SK-N-SH (cell line): ENCODE data around the gene DCST1. TPM values are rescaled to one million over a fixed set of nuclear protein-coding genes. Genes with fewer than 3 reads are reported as not detected.
A peak's percentile ranks its signal among the peaks of the same experiment; 100 is the strongest.

Experiments used
- CTCF ChIA-PET: fragments of 300-600, 350-600 bp; formaldehyde crosslinking; extraction: SDS; loops from one replicate; lab custom pipeline; 2021; lab: Yijun Ruan, JAX
- POLR2A ChIA-PET: fragments of 350-600 bp; sonication (Branson Sonifier 250); formaldehyde crosslinking; extraction: SDS; loops from one replicate; lab custom pipeline; 2020; ENCODE audit warnings: antibody characterized with exemption, inconsistent platforms; lab: Yijun Ruan, JAX
- DNase-seq: peaks from one replicate; pipeline ENCODE4 v3.0.0; 2012
- H2AFZ ChIP-seq: fragments of 200-600 bp; sonication (generic); 2 replicates; pipeline ENCODE4 v1.8.1; 2016; ENCODE audit warnings: antibody characterized with exemption, mild to moderate bottlenecking, low read depth
- H3F3A ChIP-seq: fragments of 200-600 bp; sonication (generic); replicated peaks from 2 replicates; pipeline ENCODE3; 2016; ENCODE audit warnings: antibody characterized with exemption, mild to moderate bottlenecking; ENCODE audit not compliant: insufficient read depth
- H3K27ac ChIP-seq, 2 experiments: fragments of 200-500 bp in 1 of 2; fragments of 200-600 bp in 1 of 2; sonication (Bioruptor generic) in 1 of 2; sonication (generic), shearing (Covaris generic) in 1 of 2; 2 replicates each; pipeline versions ENCODE4 v1.5.1 to v1.6.1; 2014 to 2016; ENCODE audit warnings: low read depth in 2 of 2, inconsistent platforms in 1 of 2, low read length in 1 of 2, mild to moderate bottlenecking in 1 of 2, mixed read lengths in 1 of 2
- H3K27me3 ChIP-seq: fragments of 200-600 bp; sonication (generic), shearing (Covaris generic); 2 replicates; pipeline ENCODE4 v1.6.1; 2016; ENCODE audit warnings: mixed run types; ENCODE audit not compliant: insufficient read depth
- H3K36me3 ChIP-seq, 2 experiments: fragments of 200-500 bp in 1 of 2; fragments of 200-600 bp in 1 of 2; sonication (Bioruptor generic) in 1 of 2; sonication (generic) in 1 of 2; replicated peaks in 1 of 2; 2 replicates each; pipeline versions ENCODE3 to v1.5.1; 2014 to 2016; ENCODE audit warnings: low read length in 1 of 2, mild to moderate bottlenecking in 1 of 2; ENCODE audit not compliant: insufficient read depth in 2 of 2, control insufficient read depth in 1 of 2
- H3K4me1 ChIP-seq, 2 experiments: fragments of 200-500 bp in 1 of 2; fragments of 200-600 bp in 1 of 2; sonication (Bioruptor generic) in 1 of 2; sonication (generic), shearing (Covaris generic) in 1 of 2; 2 replicates each; pipeline versions ENCODE4 v1.5.1 to v1.6.1; 2014 to 2016; ENCODE audit warnings: low read depth in 1 of 2, low read length in 1 of 2, mixed run types in 1 of 2; ENCODE audit not compliant: insufficient read depth in 2 of 2, control insufficient read depth in 1 of 2
- H3K4me2 ChIP-seq: fragments of 200-600 bp; sonication (generic), shearing (Covaris generic); 2 replicates; pipeline ENCODE4 v1.6.1; 2017; ENCODE audit warnings: mixed run types
- H3K4me3 ChIP-seq, 2 experiments: fragments of 200-500 bp in 1 of 2; fragments of 200-600 bp in 1 of 2; sonication (Bioruptor generic) in 1 of 2; sonication (generic), shearing (Covaris generic) in 1 of 2; 2 replicates each; pipeline versions ENCODE4 v1.5.1 to v1.8.1; 2014 to 2016; ENCODE audit warnings: low read depth in 2 of 2, inconsistent platforms in 1 of 2, low read length in 1 of 2, mild to moderate bottlenecking in 1 of 2, mixed read lengths in 1 of 2, moderate library complexity in 1 of 2
- H3K79me2 ChIP-seq: fragments of 200-600 bp; sonication (generic); 2 replicates; pipeline ENCODE4 v1.8.1; 2017; ENCODE audit warnings: mild to moderate bottlenecking; ENCODE audit not compliant: insufficient read depth
- H3K9ac ChIP-seq: fragments of 200-600 bp; sonication (generic); 2 replicates; pipeline ENCODE4 v1.6.1; 2017; ENCODE audit warnings: mixed run types
- H3K9me2 ChIP-seq: fragments of 200-600 bp; sonication (generic); 2 replicates; pipeline ENCODE4 v1.6.1; 2017; ENCODE audit warnings: mixed run types
- H3K9me3 ChIP-seq: fragments of 200-600 bp; sonication (generic); 2 replicates; pipeline ENCODE4 v1.6.1; 2017; ENCODE audit warnings: mixed run types, mild to moderate bottlenecking, moderate library complexity
- H4K20me1 ChIP-seq: fragments of 200-600 bp; sonication (generic); 2 replicates; pipeline ENCODE4 v1.6.1; 2017; ENCODE audit warnings: mild to moderate bottlenecking, mixed run types; ENCODE audit not compliant: insufficient read depth
- CHD2 ChIP-seq: fragments of 150-350 bp; IDR thresholded peaks from 2 replicates; pipeline ENCODE4 v1.6.1; 2018; ENCODE audit warnings: low read length; ENCODE audit not compliant: partially characterized antibody
- EZH2phosphoT487 ChIP-seq: fragments of 200-600 bp; sonication (generic); IDR thresholded peaks from 2 replicates; pipeline ENCODE4 v1.6.1; 2017; ENCODE audit warnings: low read depth, mixed run types, mild to moderate bottlenecking, antibody characterized with exemption, moderate library complexity, borderline replicate concordance
- FOSL2 ChIP-seq: IDR thresholded peaks from 2 replicates; pipeline ENCODE4 v1.4.0; 2012; ENCODE audit warnings: low read depth, mild to moderate bottlenecking, moderate library complexity, borderline replicate concordance
- FOXJ3 ChIP-seq: sonication (generic); formaldehyde crosslinking; IDR thresholded peaks from 2 replicates; pipeline ENCODE4 v1.5.1; 2020; ENCODE audit warnings: mild to moderate bottlenecking, missing genetic modification reagents
- GABPA ChIP-seq: IDR thresholded peaks from 2 replicates; pipeline ENCODE4 v1.4.0; 2012; ENCODE audit warnings: low read depth, mild to moderate bottlenecking
- GATA2 ChIP-seq: sonication (generic); formaldehyde crosslinking; IDR thresholded peaks from 2 replicates; pipeline ENCODE4 v1.5.0; 2020; ENCODE audit warnings: mild to moderate bottlenecking, missing genetic modification reagents
- IRF3 ChIP-seq: fragments of 150-350 bp; IDR thresholded peaks from 2 replicates; pipeline ENCODE4 v1.6.1; 2016; ENCODE audit warnings: mild to moderate bottlenecking, low read depth, low read length
- MXI1 ChIP-seq: IDR thresholded peaks from 2 replicates; pipeline ENCODE4 v1.6.1; 2012; ENCODE audit warnings: mild to moderate bottlenecking, low read depth, low read length, improper control_type of control experiment
- NFIC ChIP-seq: IDR thresholded peaks from 2 replicates; pipeline ENCODE4 v1.4.0; 2012; ENCODE audit warnings: borderline replicate concordance
- NRF1 ChIP-seq: IDR thresholded peaks from 2 replicates; pipeline ENCODE4 v1.6.1; 2012; ENCODE audit warnings: low read depth, mild to moderate bottlenecking, low read length
- POLR2AphosphoS5 ChIP-seq: IDR thresholded peaks from 2 replicates; pipeline ENCODE4 v1.6.1; 2012; ENCODE audit warnings: low read depth, low read length
- RAD21 ChIP-seq: IDR thresholded peaks from 2 replicates; pipeline ENCODE4 v1.6.1; 2012; ENCODE audit warnings: mild to moderate bottlenecking, low read length
- RCOR1 ChIP-seq: fragments of 150-350 bp; IDR thresholded peaks from 2 replicates; pipeline ENCODE4 v1.6.1; 2017; ENCODE audit warnings: antibody characterized with exemption, low read length
- RXRA ChIP-seq: IDR thresholded peaks from 2 replicates; pipeline ENCODE4 v1.4.0; 2012; ENCODE audit warnings: low read depth, mild to moderate bottlenecking, borderline replicate concordance
- SIN3A ChIP-seq: IDR thresholded peaks from 2 replicates; pipeline ENCODE4 v1.6.1; 2012; ENCODE audit warnings: low read depth, mild to moderate bottlenecking, low read length, moderate library complexity, borderline replicate concordance
- SMC3 ChIP-seq: IDR thresholded peaks from 2 replicates; pipeline ENCODE4 v1.6.1; 2012; ENCODE audit warnings: low read depth, low read length, improper control_type of control experiment
- YY1 ChIP-seq: IDR thresholded peaks from 2 replicates; pipeline ENCODE4 v1.4.0; 2012; ENCODE audit warnings: low read depth, mild to moderate bottlenecking
- WGBS: methylation state at CpG from one replicate; pipeline ENCODE4 v1.1.6; 2017; ENCODE audit warnings: low lambda C conversion rate; 5-methylcytosine and 5-hydroxymethylcytosine counted together
- polyA plus RNA-seq, 3 experiments: library from polyadenylated mRNA; depleted of rRNA; stranded (reverse); fragments of >200 nt; gene quantifications; 2 replicates each; pipeline ENCODE4 v1.2.3, GENCODE V29; 2012
- TF ChIP-seq, protein P1 (sequence below): fragments of 150-350 bp; IDR thresholded peaks from 2 replicates; pipeline ENCODE4 v1.6.1; 2017; ENCODE audit warnings: antibody characterized with exemption, low read length, low read depth, borderline replicate concordance
- TF ChIP-seq, protein P2 (sequence below): fragments of 200-600 bp; sonication (generic); IDR thresholded peaks from 2 replicates; pipeline ENCODE4 v1.6.1; 2017; ENCODE audit warnings: antibody characterized with exemption, mild to moderate bottlenecking, moderate library complexity
- TF ChIP-seq, protein P3 (sequence below): IDR thresholded peaks from 2 replicates; pipeline ENCODE4 v1.4.0; 2012; ENCODE audit warnings: low read depth
- TF ChIP-seq, protein P4 (sequence below): IDR thresholded peaks from 2 replicates; pipeline ENCODE4 v1.4.0; 2012; ENCODE audit warnings: low read depth, borderline replicate concordance

Gene DCST1
- polyA plus RNA-seq, 1 of the 3 experiments (the other 2 are of a cell fraction) = not detected

DNA sequence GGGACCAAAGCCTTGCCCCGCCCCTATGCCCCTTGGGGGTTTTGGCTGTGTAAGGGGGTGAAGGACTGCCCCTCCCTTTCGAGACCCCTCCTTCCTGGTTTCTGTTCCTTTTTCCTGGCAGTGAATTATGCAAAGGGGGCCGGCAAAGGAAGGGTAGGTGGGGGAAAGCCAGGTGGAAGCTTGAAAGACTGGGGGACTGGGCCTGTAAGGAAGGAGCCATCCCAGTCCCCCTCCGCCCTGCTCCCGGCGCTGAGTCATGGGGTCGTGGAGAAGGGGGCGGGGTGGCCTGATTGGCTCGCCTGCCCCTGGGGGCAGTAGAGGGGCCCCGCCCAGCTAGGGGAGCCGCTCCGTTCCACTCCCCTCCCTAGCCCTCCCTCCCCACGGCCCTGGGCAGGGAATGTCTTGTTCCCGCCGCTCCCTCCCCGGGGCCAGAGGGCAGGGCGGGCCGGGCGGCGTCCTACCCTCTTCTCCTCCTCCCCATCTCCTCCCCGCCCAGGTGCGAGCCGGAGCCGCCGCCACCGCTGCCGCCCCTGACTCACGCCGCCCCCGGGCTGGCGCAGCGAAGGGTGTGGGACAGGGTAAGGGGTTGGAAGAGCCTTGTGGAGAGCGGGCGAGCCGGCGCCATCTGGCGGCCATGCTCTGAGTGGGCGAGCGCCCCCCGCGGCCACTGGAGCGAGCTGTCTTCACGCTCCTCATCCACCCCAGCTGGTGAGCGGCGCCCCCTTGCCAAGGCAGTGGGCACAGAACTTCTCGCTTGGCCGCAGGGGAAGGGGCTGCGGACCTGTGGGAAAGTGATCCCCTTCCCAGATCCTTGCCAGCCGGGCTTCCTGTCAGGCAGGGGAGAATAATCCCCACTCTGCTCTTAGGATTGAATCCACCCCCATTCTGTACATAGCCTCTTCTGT, 16.3 kb upstream of the DCST1 start (continued):
- TF ChIP-seq, protein P1, sequence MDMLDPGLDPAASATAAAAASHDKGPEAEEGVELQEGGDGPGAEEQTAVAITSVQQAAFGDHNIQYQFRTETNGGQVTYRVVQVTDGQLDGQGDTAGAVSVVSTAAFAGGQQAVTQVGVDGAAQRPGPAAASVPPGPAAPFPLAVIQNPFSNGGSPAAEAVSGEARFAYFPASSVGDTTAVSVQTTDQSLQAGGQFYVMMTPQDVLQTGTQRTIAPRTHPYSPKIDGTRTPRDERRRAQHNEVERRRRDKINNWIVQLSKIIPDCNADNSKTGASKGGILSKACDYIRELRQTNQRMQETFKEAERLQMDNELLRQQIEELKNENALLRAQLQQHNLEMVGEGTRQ = no peak
- TF ChIP-seq FOSL2 (no peak), FOXJ3 (no peak), GATA2 (CRISPR knock-in tag) (no peak), CHD2 (peak; percentile 57), RAD21 (peak; percentile 67), SMC3 (peak; percentile 83), SIN3A (peak; percentile 55; the same call in 1 of the 2 replicates), RCOR1 (peak; percentile 74)
- TF ChIP-seq, protein P2, sequence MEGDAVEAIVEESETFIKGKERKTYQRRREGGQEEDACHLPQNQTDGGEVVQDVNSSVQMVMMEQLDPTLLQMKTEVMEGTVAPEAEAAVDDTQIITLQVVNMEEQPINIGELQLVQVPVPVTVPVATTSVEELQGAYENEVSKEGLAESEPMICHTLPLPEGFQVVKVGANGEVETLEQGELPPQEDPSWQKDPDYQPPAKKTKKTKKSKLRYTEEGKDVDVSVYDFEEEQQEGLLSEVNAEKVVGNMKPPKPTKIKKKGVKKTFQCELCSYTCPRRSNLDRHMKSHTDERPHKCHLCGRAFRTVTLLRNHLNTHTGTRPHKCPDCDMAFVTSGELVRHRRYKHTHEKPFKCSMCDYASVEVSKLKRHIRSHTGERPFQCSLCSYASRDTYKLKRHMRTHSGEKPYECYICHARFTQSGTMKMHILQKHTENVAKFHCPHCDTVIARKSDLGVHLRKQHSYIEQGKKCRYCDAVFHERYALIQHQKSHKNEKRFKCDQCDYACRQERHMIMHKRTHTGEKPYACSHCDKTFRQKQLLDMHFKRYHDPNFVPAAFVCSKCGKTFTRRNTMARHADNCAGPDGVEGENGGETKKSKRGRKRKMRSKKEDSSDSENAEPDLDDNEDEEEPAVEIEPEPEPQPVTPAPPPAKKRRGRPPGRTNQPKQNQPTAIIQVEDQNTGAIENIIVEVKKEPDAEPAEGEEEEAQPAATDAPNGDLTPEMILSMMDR = peak; percentile 86
- TF ChIP-seq, protein P3, sequence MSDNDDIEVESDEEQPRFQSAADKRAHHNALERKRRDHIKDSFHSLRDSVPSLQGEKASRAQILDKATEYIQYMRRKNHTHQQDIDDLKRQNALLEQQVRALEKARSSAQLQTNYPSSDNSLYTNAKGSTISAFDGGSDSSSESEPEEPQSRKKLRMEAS = peak; percentile 61; the same call in 1 of the 2 replicates

DNA sequence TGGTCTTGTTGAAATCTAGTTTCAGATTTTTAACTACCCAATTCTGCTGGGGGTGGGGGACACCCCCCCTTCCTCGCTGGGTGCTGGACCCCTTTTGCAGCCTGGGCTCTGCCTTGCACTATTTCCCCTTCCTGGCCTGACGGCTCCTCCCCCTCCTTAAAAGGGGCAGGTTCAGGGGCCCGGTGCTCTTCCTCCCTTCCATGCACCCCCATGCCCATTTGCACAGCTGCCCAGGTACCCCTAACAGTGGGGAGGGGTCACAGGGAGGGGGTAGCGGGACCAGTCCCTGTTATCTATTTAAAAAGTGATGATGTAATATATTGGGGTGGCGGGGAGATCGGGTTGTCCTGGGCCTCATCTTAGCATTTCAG, 15.7 kb upstream of the DCST1 start:
- H3K9me3 ChIP-seq = no peaks in the 10 kb centered on the region
- WGBS = 72% methylated on average over 4 of the region's 6 CpGs
- CTCF ChIA-PET = interaction anchor here (0.6 to 9.3 kb wide), 40 partner anchors 8 to 462 kb away, joined by 3 to 149 read pairs (median 8); partner anchors contain the start of genes ADAM15, CKS1B, DCST1 and DCST2
- peaks cover 6% of the 10 kb centered on the region for H3F3A ChIP-seq
- H3K27me3 ChIP-seq = no peaks in the 10 kb centered on the region
- DNase-seq = no peak
- H4K20me1 ChIP-seq = no peaks in the 10 kb centered on the region
- H3K4me1 ChIP-seq = peaks cover 0 to 8% of the 10 kb centered on the region in 2 experiments; a peak in 1 of 4 replicates
- H3K79me2 ChIP-seq = no peaks in the 10 kb centered on the region
- no peaks in the 10 kb centered on the region for H3K9me2 ChIP-seq
- TF ChIP-seq FOSL2 = no peak
- no peak for TF ChIP-seq NFIC
- no peak for TF ChIP-seq GATA2 (CRISPR knock-in tag)
- TF ChIP-seq EZH2phosphoT487 = no peak
- no peak for TF ChIP-seq YY1
- no peak for TF ChIP-seq GABPA
- no peak for TF ChIP-seq POLR2AphosphoS5
- TF ChIP-seq SIN3A = no peak
- TF ChIP-seq RXRA = no peak
- no peak for TF ChIP-seq NRF1
- TF ChIP-seq MXI1 = no peak
- TF ChIP-seq, protein P4, sequence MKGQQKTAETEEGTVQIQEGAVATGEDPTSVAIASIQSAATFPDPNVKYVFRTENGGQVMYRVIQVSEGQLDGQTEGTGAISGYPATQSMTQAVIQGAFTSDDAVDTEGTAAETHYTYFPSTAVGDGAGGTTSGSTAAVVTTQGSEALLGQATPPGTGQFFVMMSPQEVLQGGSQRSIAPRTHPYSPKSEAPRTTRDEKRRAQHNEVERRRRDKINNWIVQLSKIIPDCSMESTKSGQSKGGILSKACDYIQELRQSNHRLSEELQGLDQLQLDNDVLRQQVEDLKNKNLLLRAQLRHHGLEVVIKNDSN = no peak
- no peak for TF ChIP-seq FOXJ3
- no peak for TF ChIP-seq IRF3
- TF ChIP-seq, all 33 proteins: peak for 0
- Histone ChIP-seq H3K4me2 (no peak overlapping the region), H2AFZ (no peak overlapping the region), H3K27ac (no peak overlapping the region), H3K9ac (no peak overlapping the region), H3K4me3 (no peak overlapping the region), H3K36me3 (peaks cover 0 to 22% of the 10 kb centered on the region in 2 experiments)
- POLR2A ChIA-PET = interaction anchor here (0.6 to 0.9 kb wide), 3 partner anchors 14 to 62 kb away, joined by 3 to 4 read pairs (median 3); partner anchors contain the start of genes PBXIP1 and PYGO2
